Measurements from ENCODE around the gene ELF3. TPM values are rescaled to one million over a fixed set of nuclear protein-coding genes. Genes with fewer than 3 reads are reported as not detected.
"Not testable (repeated sequence)": the region's sequence is repeated elsewhere in the genome, so short reads cannot be mapped to it uniquely, and the experiment has no call there.

Gene ELF3
- total RNA-seq: 391 TPM

DNA sequence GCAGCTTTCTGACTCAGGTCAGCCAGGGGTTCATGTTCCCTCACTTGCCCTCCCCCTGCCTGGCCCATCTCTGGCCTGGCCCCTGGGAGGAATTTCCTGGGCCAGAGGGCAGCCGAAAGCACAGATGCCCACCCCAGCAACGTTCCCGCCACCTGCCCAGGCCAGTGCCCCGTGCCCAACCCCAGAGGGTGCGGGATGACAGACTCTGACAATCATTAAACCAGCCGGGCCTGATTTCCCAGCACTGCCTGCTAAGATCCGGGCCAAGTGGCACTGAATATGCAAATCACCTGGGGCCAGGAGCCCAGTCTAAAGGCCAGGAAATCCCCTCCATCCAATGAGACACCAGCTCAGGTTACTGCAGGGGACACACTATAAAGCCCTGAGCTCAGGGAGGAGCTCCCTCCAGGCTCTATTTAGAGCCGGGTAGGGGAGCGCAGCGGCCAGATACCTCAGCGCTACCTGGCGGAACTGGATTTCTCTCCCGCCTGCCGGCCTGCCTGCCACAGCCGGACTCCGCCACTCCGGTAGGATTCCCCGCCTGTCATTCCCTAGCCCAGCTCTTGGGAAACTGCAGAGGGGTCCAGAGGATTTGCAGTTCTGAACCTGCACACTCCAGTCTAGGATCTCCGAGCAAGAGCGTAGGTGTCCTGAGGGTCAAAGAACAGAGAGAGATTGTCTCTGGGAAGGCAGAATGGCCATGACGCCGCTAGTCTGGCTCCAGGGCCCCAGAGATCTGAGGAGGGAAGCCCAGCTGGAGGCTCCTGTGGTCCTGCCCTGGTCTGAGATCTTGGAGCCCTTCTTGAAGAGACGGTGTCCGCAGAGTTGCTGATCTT, at the start of gene ELF3:
Gene ELF3 (plus strand): TSS at position 408 of the 836 bp plus-strand sequence. CDS start 550 bp downstream, outside the sequence.
- ATAC-seq: peak; percentile 79

- ATAC-seq: not testable (repeated sequence)
Observed at GRCh38 chr1:201962382-201962781, 48.0 kb upstream of the ELF3 start.

GRCh38 chr1:201964261-201964660, 46.1 kb upstream of the ELF3 start:
- no peak for ATAC-seq

GRCh38 chr1:201966171-201966570, 44.2 kb upstream of the ELF3 start:
- no peak for ATAC-seq

DNA sequence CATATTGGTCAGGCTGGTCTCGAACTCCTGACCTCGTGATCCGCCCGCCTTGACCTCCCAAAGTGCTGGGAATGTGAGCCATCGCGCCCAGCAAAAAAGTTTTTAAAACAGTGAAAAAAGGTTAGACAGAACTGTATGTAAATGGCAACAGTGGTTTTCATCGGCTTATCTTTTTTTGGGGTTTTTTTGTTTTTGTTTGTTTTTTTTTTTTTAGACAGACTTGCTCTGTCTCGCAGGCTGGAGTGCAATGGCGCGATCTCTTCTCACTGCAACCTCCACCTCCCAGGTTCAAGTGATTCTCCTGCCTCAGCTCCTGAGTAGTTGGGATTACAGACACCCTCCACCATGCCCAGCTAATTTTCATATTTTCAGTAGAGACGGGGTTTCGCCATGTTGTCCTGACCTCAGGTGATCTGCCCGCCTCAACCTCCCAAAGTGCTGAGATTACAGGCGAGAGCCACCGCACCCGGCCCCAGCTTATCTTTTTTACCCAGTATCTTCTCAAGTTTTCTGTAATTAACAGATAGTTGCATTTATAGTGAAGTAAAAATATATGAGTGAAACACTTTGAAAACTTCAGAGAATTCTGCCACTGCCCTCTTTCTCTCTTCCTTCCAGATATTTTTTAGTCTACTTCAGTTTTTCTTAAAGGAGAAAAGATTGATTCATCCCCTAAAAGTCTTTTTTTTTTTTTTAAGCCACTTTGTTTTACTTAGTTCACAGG, 42.0 kb upstream of the ELF3 start:
- ATAC-seq: no peak

GRCh38 chr1:201970334-201971159, 39.8 kb upstream of the ELF3 start:
- ATAC-seq: no peak

DNA sequence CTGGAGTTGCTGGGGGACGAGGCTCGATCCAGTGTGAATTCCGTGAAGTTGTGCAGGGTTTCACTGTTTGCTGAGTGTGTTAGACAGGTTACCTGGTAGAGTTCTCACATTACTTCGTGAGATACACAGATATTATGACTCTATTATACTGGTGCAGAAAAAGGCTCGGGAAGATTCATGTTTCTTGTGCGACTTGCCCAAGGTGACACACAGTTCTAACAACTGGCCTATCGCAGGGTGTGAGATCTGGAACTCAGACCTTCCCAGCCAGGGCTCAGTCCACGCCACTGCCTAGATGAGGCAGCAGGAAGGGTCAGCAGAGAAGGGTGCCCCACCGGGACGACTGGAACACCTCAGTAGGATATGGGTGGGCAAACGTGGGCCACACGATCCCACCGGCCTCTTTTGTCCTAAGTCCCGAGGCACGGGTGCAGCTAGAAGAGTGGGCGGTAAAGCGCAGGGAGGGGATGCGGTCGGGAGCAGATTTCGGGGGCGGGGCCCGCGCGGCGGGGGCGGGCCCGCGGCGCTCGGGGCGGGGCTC, 28.2 kb upstream of the ELF3 start:
- peak; percentile 24 for ATAC-seq

DNA sequence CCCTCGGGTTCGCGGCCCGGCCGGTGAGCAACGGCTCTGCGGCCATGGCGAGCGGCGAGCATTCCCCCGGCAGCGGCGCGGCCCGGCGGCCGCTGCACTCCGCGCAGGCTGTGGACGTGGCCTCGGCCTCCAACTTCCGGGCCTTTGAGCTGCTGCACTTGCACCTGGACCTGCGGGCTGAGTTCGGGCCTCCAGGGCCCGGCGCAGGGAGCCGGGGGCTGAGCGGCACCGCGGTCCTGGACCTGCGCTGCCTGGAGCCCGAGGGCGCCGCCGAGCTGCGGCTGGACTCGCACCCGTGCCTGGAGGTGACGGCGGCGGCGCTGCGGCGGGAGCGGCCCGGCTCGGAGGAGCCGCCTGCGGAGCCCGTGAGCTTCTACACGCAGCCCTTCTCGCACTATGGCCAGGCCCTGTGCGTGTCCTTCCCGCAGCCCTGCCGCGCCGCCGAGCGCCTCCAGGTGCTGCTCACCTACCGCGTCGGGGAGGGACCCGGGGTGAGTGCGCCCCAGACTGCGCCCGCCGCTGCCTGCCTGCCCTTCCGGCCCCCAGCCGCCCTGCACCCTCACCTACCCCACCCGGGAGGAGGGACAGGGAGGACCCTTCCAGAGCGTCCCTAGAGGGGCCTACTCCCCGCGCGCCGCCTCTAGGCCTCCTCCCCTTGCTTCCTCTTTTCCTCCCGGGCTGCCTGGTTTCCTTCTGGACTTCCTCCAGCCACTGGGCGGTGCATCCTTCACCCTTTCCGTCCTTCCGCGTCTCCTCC, 27.6 kb upstream of the ELF3 start, which contains the start of gene RNPEP:
Gene RNPEP (plus strand): TSS at position 26 of the 757 bp plus-strand sequence. CDS start 19 bp downstream, at position 45.
- peak; percentile 79 for ATAC-seq

- no peak for ATAC-seq
Observed at GRCh38 chr1:201983380-201983805, 27.0 kb upstream of the ELF3 start.

DNA sequence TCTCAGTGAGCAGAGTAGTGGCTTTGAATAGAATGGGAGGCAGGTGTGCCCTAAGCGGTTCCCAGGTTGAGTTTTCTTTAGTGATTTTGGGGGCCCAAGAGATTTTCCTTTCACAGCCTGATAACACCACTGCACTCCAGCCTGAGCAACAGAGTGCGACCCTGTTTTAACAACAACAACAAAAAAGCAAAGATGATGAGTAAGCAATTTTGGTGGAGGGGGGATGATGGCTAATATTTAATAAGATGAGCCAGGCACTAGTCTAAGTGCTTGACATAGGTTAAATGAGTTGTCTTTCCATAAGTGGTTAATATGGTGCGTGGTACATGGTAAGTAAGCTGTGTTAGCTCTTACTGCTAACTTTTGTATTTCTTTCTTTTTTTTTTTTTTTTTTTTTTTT, 25.9 kb upstream of the ELF3 start:
- ATAC-seq: no peak

GRCh38 chr1:201985355-201985754, 25.0 kb upstream of the ELF3 start:
- no peak for ATAC-seq

GRCh38 chr1:201988601-201989000, 21.8 kb upstream of the ELF3 start:
- peak; percentile 19 for ATAC-seq

DNA sequence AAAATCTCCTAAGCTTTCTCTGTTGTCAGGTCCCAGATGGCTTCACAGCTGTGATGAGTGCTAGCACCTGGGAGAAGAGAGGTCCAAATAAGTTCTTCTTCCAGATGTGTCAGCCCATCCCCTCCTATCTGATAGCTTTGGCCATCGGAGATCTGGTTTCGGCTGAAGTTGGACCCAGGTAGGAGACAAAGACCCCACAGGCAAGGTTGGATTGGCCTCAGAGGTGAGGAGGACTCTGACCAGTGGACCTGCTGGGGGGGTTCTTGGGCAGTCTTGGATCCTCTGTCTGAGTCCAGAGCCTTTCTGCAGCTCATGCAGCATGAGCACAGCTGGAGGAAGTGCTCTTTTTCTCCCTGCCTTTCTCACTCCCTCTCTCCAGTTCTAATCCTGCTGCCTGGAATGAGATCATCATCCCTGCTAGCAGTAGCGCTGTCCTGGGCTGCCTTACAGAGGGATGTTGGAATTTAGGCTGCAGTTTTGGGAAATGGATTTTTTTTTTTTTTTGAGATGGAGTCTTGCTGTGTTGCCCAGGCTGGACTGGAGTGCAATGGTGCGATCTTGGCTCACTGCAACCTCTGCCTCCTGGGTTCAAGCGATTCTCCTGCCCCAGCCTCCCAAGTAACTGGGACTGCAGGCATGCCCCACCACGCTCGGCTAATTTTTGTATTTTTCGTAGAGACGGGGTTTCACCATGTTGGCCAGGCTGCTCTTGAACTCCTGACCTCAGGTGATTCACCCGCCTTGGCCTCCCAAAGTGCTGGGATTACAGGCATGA, 20.8 kb upstream of the ELF3 start:
- peak; percentile 7 for ATAC-seq

DNA sequence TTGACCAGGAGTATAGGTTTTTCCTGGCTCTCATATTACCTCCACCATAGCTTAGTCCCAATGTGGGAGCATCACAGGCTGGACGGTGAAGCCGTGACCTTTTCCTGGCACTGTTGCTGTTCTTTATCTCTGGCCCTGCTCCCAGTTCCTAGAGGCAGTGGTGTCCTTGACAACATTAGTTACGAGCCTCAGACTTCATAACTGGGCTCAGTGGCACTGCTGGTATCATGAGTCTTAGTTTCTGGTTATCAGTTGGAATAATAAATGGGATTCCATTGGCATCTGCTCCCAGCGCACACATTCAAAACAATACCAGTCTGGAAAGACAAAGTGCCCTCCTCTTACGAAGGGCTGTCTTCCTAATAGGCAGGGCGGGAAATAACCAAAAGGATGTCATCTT, 20.0 kb upstream of the ELF3 start:
- no peak for ATAC-seq

GRCh38 chr1:201999625-202000238, 10.7 kb upstream of the ELF3 start:
- ATAC-seq: peak; percentile 75

DNA sequence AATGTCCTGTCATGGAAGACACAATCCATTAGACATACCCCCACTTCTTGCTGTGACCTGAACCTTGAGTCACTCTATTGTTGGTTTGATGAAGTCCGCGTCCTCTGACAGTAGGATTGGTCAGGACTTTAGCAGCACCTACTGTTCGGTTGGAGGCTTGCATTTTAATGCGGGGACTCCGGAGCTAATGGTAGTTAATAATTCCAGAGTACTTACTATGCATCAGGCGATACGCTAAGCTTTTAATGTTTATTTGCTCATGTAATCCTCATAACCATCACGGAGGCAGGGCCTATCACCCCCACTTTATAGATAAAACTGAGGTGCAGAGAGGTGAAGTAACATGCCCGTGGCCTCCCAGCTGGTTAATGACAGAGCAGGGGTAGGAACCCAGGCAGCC, 7.9 kb upstream of the ELF3 start:
- no peak for ATAC-seq

DNA sequence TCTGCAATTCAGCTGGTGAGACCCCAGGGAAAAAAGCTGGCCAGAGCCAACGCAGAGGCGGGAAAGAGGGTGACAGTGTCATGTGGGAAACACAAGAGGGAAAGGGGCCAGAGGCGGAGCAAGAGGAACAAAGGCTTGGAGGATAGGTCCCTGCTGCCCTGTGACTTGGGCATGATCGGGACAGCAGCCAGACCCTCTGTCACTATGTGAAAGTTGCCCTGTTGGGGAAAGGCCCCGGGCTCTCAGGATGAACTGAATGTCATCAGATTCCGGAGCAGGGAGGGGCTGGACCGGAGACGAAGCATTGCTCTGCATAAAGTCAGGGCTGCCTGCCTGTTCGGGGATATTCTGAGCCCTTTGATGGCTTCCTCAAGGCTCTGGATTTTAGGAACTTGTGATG, 5.7 kb upstream of the ELF3 start:
- ATAC-seq: no peak

DNA sequence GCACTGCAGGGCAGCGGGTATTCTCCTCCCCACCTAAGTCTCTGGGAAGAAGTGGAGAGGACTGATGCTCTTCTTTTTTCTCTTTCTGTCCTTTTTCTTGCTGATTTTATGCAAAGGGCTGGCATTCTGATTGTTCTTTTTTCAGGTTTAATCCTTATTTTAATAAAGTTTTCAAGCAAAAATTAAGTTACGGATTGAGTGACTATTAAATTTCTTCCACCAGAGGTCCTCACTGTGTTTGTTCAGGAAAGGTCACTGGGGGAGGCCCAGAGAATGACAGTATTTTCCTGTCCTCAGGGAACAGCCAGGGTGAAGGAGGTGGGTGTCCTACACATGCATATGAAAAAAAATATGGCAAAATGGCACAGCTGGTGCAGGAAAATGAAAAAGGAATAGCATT, 4.4 kb upstream of the ELF3 start:
- ATAC-seq: no peak

GRCh38 chr1:202007304-202007703, 3.1 kb upstream of the ELF3 start:
- ATAC-seq: no peak

DNA sequence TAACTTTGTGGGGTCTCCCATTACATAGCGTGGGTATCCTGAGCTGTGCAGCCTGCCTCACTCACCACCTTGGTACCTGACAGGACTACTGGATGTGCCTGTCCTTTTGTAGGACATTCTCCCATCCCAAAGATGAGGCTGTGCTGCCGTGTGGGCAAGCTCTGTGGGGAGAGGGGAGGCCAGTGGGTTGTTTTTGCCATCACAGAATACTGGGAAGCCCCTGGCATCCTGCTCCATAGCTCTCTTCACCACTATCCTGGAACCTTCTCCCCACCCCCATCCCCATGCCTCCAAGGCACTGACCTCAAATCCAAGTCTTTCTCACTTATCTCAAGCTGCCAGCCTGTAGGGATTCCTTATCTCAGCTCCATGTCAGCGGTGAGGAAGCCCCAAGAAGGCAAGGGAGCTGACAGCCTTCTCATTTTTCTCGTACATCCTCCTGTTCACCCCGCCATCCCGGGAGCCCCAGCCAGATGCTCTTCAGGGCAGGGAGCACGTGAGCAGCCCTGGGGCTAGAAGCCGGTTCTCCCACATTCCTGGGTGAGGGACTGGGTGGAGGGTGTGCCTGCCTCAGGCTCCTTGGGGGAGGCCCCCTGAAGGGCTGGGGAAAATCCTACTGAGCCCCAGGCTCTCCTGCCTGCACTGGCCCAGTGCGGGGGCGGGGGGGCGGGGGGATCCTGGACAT, 2.4 kb upstream of the ELF3 start:
- ATAC-seq: peak; percentile 53

Data from esophagus mucosa (tissue), 1 donor.